OCI-LY1 (cell line): ENCODE measurements around the gene STPG4.

Experiments used
- H2AFZ ChIP-seq: fragments of 200-600 bp; sonication (generic), shearing (Covaris generic); 2 replicates; pipeline ENCODE4 v1.6.0; 2014; ENCODE audit warnings: antibody characterized with exemption, mild to moderate bottlenecking, low read length
- H3F3A ChIP-seq: fragments of 200-600 bp; sonication (generic), shearing (Covaris generic); 2 replicates; pipeline ENCODE4 v1.6.0; 2014; ENCODE audit warnings: mild to moderate bottlenecking, antibody characterized with exemption, low read length, moderate library complexity; ENCODE audit not compliant: insufficient read depth
- H3K27ac ChIP-seq: fragments of 200-600 bp; sonication (generic); 2 replicates; pipeline ENCODE4 v1.5.1; 2014; ENCODE audit warnings: low read length, mixed run types, mild to moderate bottlenecking, low read depth; ENCODE audit not compliant: poor library complexity, severe bottlenecking
- H3K27me3 ChIP-seq: fragments of 200-600 bp; sonication (generic); 2 replicates; pipeline ENCODE4 v1.6.0; 2014; ENCODE audit warnings: antibody characterized with exemption, mild to moderate bottlenecking, low read length, moderate library complexity; ENCODE audit not compliant: insufficient read depth
- H3K36me3 ChIP-seq: fragments of 200-600 bp; sonication (generic); 2 replicates; pipeline ENCODE4 v1.6.1; 2014; ENCODE audit warnings: mild to moderate bottlenecking, antibody characterized with exemption, low read length, moderate library complexity, mixed read lengths; ENCODE audit not compliant: insufficient read depth
- H3K4me1 ChIP-seq: fragments of 200-600 bp; sonication (generic); 2 replicates; pipeline ENCODE4 v1.5.1; 2014; ENCODE audit warnings: mild to moderate bottlenecking, low read length, moderate library complexity; ENCODE audit not compliant: insufficient read depth, severe bottlenecking
- H3K4me2 ChIP-seq: fragments of 200-600 bp; sonication (generic), shearing (Covaris generic); 2 replicates; pipeline ENCODE4 v1.6.1; 2014; ENCODE audit warnings: low read length
- H3K4me3 ChIP-seq: fragments of 200-600 bp; sonication (generic); 2 replicates; pipeline ENCODE4 v1.5.1; 2014; ENCODE audit warnings: low read length, low read depth, mild to moderate bottlenecking, mixed read lengths; ENCODE audit not compliant: poor library complexity, severe bottlenecking
- H3K79me2 ChIP-seq: fragments of 200-600 bp; shearing (Covaris generic); 2 replicates; pipeline ENCODE4 v1.6.1; 2016; ENCODE audit warnings: mixed run types, low read length, mixed read lengths; ENCODE audit not compliant: insufficient read depth
- H3K9ac ChIP-seq: fragments of 200-600 bp; sonication (generic), shearing (Covaris generic); 2 replicates; pipeline ENCODE4 v1.6.1; 2014; ENCODE audit warnings: mild to moderate bottlenecking, low read length, mixed read lengths
- H3K9me2 ChIP-seq: fragments of 200-600 bp; sonication (generic), shearing (Covaris generic); 2 replicates; pipeline ENCODE4 v1.6.1; 2014; ENCODE audit warnings: low read depth, mild to moderate bottlenecking, low read length, mixed read lengths
- H3K9me3 ChIP-seq: fragments of 200-600 bp; shearing (Covaris generic); 2 replicates; pipeline ENCODE4 v1.6.1; 2014; ENCODE audit warnings: low read length, mixed read lengths
- H4K20me1 ChIP-seq: fragments of 200-600 bp; sonication (generic), shearing (Covaris generic); 2 replicates; pipeline ENCODE4 v1.6.0; 2016; ENCODE audit warnings: mild to moderate bottlenecking, low read length; ENCODE audit not compliant: insufficient read depth
- CTCF ChIP-seq: fragments of 200-600 bp; sonication (generic), shearing (Covaris generic); IDR thresholded peaks from 2 replicates; pipeline ENCODE4 v1.5.1; 2017; ENCODE audit warnings: mild to moderate bottlenecking, antibody characterized with exemption, low read length, moderate library complexity, mixed read lengths
- EZH2 ChIP-seq: fragments of 200-600 bp; sonication (generic), shearing (Covaris generic); IDR thresholded peaks from 2 replicates; pipeline ENCODE4 v1.8.0; 2017; ENCODE audit warnings: borderline replicate concordance, mixed run types, mild to moderate bottlenecking, antibody characterized with exemption, low read length, moderate library complexity, mixed read lengths

Gene STPG4

GRCh38 chr2:47161475-47161874, 6.4 kb upstream of the STPG4 start:
- peaks cover 30% of the 10 kb centered on the region for H3K79me2 ChIP-seq
- H3K36me3 ChIP-seq, result peaks cover 82% of the 10 kb centered on the region

GRCh38 chr2:47160660-47161059, 5.6 kb upstream of the STPG4 start:
- Histone ChIP-seq H3K9ac (no peak overlapping the region), H3K9me3 (no peaks in the 10 kb centered on the region), H3K79me2 (peaks cover 21% of the 10 kb centered on the region), H2AFZ (no peak overlapping the region), H3K4me2 (no peak overlapping the region), H3K27ac (no peak overlapping the region), H3K4me1 (no peaks in the 10 kb centered on the region), H4K20me1 (0 out of 2 replicates have a peak, but pooled peaks cover 1% of the 10 kb centered on the region), H3K9me2 (no peaks in the 10 kb centered on the region), H3K36me3 (peaks cover 74% of the 10 kb centered on the region), H3F3A (peaks cover 6% of the 10 kb centered on the region; the same call in 1 of the 2 replicates), H3K4me3 (no peak overlapping the region), H3K27me3 (no peaks in the 10 kb centered on the region)
- TF ChIP-seq CTCF (no peak), EZH2 (no peak)

More at GRCh38 chr2:47161475-47161874, 6.4 kb upstream of the STPG4 start:
- no peaks in the 10 kb centered on the region for H3K9me2 ChIP-seq
- no peak overlapping the region for H3K4me2 ChIP-seq
- no peaks in the 10 kb centered on the region for H3K27me3 ChIP-seq
- H3K9me3 ChIP-seq, result no peaks in the 10 kb centered on the region
- H2AFZ ChIP-seq, result no peak overlapping the region
- TF ChIP-seq CTCF (no peak), EZH2 (no peak)
- H3K9ac ChIP-seq, result no peak overlapping the region
- H3K27ac ChIP-seq, result no peak overlapping the region
- H4K20me1 ChIP-seq, result 0 out of 2 replicates have a peak, but pooled peaks cover 5% of the 10 kb centered on the region
- H3F3A ChIP-seq, result peaks cover 6% of the 10 kb centered on the region; the same call in 1 of the 2 replicates
- H3K4me1 ChIP-seq, result no peaks in the 10 kb centered on the region
- no peak overlapping the region for H3K4me3 ChIP-seq

GRCh38 chr2:47160211-47160610, 5.1 kb upstream of the STPG4 start:
- H3K36me3 ChIP-seq, result peaks cover 70% of the 10 kb centered on the region
- no peak overlapping the region for H3K9ac ChIP-seq
- TF ChIP-seq EZH2 (no peak), CTCF (no peak)
- H3K9me2 ChIP-seq, result no peaks in the 10 kb centered on the region
- H3F3A ChIP-seq, result peaks cover 6% of the 10 kb centered on the region; the same call in 1 of the 2 replicates
- H2AFZ ChIP-seq, result no peak overlapping the region
- H4K20me1 ChIP-seq, result no peaks in the 10 kb centered on the region
- H3K27ac ChIP-seq, result no peak overlapping the region
- H3K4me1 ChIP-seq, result no peaks in the 10 kb centered on the region
- no peaks in the 10 kb centered on the region for H3K27me3 ChIP-seq
- H3K4me3 ChIP-seq, result no peak overlapping the region
- H3K9me3 ChIP-seq, result no peaks in the 10 kb centered on the region
- H3K79me2 ChIP-seq, result peaks cover 17% of the 10 kb centered on the region
- no peak overlapping the region for H3K4me2 ChIP-seq
